HG03558 (cell line): ENCODE data around the gene MRPL28.
"Not testable (repeated sequence)": the region's sequence is repeated elsewhere in the genome, so short reads cannot be mapped to it uniquely, and the experiment has no call there.

ENCODE experiments used
- ATAC-seq: cut with Tn5 transposase; IDR thresholded peaks from one replicate; pipeline ENCODE4 v1.9.1; 2021; ENCODE audit warnings: moderate number of reproducible peaks; ENCODE audit not compliant: unreplicated experiment; ENCODE audit errors: extremely low read depth

Gene MRPL28

DNA sequence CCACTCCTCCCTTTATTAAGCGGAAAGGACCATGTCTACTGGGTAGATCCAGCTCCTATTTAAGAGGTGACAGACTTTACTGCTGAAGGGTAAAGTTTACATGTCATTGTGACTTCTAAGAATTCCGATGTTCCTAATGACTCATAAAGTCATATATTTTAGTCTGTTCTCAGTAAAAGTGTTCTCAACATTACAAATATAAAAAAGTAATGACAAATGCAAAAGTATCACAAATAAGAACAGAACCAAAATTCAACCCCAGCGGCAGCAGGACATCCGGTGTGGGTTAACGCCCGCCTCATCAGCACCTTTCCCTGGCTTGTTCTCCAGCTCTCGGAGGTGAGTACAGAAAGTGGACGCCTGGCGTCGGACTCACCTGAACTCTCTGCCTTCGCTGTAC lies 24.6 kb downstream of the MRPL28 start:
- ATAC-seq: no peak

DNA sequence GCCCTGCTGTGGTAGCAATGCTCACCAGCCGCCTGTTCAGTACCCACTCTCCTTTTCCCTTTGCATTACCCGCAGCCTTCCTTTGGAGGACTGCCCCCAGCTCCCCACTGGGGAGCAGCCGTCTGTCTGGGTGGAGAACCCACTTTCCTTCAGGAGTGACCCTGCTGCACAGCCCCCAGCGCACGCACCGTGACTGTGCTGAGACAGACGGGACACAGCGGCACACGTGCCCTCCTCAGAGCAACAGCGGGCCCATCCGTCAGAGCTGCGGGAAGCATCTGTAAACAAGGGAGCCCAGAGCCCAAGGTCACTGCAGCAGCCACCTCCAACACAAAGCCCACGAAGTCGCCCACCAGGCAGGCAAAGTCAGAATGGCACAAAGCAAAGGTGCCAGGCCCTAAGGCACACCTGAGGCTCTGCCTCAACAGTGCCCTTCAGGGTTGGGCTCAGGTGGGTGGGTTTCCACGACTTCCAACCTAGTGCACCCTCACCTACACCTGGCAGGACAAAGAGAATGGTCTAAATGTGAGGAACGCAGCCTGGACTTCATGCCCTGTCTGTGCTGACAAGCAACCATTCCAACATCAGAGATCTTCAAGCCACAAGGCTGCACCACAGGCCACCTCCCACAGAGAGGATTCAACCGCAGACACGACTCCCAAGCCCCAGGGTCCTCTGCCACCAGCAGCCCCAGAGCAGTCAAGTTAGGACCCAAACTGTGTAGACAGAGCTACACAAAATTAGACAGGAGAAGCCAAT lies 27.7 kb downstream of the MRPL28 start:
- no peak for ATAC-seq

DNA sequence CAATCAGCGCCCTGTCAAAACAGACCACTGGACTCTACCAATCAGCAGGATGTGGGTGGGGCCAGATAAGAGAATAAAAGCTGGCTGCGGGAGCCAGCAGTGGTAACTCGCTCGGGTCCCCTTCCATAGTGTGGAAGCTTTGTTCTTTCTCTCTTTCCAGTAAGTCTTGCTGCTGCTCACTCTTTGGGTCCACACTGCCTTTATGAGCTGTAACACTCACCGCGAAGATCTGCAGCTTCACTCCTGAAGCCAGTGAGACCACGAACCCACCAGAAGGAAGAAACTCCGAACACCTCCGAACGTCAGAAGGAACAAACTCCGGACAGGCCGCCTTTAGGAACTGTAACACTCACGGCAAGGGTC lies 28.4 kb downstream of the MRPL28 start:
- not testable (repeated sequence) for ATAC-seq

DNA sequence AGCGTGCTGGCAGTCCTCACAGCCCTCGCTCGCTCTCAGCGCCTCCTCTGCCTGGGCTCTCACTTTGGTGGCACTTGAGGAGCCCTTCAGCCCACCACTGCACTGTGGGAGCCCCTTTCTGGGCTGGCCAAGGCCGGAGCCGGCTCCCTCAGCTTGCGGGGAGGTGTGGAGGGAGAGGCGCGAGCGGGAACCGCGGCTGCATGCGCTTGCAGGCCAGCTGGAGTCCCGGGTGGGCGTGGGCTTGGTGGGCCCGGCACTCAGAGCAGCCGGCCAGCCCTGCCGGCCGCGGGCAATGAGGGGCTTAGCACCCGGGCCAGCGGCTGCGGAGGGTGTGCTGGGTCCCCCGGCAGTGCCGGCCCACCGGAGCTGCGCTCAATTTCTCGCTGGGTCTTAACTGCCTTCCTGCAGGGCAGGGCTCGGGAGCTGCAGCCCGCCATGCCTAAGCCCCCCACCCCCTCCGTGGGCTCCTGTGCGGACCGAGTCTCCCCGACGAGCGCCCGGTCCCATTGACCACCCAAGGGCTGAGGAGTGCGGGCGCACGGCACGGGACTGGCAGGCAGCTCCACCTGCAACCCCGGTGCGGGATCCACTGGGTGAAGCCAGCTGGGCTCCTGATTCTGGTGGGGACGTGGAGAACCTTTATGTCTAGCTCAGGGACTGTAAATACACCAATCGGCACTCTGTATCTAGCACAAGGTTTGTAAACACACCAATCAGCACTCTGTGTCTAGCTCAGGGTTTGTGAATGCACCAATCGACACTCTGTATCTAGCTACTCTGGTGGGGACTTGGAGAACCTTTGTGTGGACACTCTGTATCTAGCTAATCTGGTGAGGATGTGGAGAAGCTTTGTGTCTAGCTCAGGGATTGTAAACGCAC lies 29.0 kb downstream of the MRPL28 start:
- ATAC-seq: not testable (repeated sequence)

DNA sequence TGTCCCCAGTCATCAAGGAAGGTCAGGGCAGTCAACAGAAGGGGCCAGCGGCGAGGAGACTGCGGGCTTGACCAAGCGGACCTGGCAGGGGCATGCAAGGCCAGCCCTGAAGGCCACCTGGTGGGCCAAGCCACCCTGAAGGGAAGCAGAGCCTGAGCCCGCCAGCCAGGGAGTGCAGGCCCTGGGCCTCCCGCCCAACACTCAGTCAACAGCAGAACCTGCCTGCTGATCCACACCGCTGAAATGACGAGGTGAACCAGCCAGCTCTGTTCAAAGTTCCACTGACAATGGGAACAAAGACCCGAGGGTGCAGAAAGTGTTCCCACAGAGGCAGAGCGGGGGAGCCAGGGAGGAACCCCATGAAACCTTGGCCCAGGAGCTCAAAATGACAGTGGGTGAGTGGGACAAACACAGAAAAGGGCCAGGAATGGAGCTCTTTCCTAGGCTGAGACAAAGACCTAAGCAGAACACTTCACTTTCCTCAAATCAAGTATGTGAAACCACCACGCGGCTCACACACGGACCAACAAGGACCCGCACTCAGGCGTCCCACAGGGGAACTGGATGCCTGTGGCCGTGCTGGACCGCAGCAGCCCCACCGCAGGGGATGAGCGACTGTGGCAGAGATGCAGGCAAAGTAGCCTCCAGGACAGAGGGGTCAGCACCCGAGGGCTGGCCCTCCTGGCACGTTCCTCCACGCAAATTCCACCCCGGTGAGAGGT lies 29.8 kb downstream of the MRPL28 start:
- no peak for ATAC-seq

DNA sequence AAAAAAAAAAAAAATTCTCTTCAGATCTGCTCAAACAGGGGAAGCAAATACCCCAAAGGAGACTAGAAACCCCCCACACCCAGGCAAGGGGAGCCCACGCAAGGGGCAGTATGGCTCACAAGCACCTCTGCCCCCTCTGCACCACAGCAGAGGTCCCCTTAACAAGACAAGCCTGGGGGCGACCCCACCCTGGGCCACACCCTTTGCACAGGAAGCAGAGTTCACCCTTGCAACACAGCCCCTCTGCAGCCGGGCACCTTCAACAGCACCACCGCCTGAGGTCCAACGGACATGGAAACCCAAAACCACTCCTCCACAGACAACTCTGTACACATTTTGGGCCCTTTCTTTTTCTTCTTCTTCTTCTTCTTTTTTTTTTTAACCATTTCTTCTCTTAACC lies 30.7 kb downstream of the MRPL28 start:
- no peak for ATAC-seq

DNA sequence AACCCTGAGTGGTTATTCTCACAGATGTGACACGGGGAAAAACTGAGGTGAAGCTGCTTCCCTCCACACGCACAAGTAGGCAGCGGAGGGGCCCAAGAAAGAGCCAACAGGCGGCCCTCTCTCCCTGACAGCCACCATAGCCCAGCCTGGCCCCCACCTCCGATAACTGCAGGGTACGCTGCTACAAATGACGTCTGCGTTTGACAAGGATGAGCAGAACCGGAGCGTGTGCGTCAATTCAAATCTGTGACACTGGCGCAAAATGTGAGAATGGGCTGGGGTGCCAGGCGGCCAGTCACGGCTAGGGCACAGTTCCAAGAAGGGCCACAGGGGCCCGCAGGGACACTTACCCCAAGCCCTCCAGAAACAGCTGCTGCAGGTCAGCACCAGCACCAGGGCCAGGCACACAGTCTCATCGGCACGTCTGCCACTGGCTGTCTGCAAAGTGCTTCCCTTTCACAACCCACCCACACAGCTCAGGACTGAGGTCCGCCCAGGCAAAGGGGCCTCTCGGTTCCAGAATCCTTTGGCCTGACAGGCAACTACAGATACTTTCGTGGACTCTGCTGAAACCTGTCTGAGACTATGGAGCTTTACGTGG lies 32.3 kb downstream of the MRPL28 start:
- no peak for ATAC-seq

DNA sequence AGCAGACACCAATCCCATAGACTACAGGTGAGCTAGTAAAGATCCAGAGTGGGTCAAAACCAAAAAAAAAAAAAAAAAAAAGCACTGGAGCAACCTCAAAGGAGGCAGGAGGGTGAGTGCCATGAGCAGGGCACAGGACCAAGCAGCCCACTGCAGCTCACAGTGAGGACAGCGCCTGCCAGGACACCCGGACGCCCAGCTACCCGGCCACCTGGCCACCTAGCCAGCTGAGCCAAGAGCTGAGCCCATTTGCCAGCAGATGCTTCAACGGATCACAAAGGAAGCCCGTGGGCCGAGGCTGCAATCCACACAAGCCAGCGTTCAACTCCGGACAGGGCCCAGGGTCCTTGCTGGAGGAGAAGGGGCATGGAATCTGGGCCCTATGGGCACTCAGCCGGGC lies 32.9 kb downstream of the MRPL28 start:
- ATAC-seq: no peak

DNA sequence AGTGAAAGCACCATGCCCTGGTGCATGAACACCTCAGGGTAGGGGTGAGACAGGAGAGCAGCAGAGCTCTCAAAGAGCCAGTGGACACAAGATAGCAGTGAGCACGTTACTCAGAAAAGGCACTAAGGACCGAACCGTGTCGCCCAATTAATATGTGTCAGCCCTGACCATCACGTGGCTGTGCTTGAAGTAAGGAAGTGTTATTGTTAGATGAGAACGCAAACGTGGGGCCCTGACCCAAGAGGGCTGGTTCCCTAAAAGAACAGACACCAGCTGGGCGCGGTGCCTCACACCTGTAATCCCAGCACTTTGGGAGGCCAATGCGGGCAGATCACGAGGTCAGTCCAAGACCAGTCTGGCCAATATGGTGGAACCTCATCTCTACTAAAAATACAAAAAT lies 34.1 kb downstream of the MRPL28 start:
- ATAC-seq: no peak

DNA sequence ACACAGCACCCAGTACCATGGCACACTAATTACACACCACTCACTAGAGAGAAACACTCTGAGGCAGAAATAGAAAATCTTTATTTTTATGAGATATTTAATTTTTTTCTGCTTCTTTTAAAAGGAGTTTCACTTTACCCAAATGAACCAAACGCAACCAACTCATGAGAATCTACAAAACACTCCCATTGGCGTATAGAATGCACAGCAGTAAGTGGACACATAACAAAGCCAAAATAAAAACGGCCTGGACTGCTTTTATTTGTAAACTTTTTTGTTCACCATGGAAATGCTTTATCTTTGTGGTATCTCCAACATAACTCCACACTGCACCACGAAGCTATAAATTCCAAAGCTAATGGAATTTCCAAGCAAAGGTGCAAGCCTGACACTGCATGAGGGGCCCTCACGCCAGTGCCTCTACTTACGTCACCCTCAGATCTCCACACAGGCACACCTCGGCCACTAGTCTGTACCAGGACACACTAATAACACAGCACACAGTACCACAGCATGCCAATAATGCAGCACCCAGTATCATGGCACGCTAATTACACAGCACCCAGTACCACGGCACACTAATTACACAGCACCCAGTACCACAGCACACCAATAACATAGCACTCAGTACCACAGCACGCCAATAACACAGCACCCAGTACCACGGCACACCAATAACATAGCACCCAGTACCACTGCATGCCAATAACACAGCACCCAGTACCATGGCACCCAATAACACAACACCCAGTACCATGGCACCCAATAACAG lies 35.3 kb downstream of the MRPL28 start:
- ATAC-seq: not testable (repeated sequence)

DNA sequence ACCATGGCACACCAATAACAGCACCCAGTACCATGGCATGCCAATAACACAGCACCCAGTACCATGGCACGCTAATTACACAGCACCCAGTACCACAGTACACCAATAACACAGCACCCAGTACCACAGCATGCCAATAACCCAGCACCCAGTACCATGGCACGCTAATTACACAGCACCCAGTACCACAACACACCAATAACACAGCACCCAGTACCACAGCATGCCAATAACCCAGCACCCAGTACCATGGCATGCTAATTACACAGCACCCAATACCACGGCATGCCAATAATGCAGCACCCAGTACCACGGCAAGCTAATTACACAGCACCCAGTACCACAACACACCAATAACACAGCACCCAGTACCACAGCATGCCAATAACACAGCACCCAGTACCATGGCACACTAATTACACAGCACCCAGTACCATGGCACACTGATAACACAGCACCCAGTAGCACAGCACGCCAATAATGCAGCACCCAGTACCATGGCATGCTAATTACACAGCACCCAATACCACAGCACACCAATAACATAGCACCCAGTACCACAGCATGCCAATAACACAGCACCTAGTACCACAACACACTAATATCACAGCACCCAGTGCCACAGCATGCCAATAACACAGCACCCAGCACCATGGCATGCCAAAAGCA lies 36.0 kb downstream of the MRPL28 start:
- ATAC-seq: not testable (repeated sequence)

DNA sequence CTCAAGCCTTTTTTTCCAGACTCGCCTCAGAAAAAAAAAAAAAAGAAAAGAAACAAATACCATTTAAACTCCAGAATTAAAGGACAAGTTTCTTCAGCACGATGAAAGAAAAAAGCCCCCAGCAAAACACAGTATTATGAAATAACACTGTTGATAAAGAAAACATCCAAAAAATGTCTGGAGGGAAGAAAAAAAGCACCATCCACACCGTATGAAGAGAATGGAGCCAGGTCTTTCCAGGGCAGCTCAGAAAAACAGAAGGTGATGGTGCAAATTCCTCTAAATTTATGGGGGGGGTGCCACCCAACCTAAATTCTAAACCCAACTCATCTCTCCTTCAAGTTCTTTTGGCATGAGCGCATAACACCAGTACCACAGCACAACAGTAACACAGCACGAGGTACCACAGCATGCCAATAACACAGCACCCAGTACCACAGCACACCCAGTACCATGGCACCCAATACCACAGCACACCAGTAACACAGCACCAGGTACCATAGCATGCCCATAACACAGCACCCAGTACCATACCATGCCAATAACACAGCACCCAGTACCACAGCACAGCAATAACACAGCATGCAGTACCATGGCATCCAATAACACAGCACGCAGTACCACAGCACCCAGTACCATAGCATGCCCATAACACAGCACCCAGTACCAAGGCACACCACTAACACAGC lies 36.8 kb downstream of the MRPL28 start:
- ATAC-seq: no peak

DNA sequence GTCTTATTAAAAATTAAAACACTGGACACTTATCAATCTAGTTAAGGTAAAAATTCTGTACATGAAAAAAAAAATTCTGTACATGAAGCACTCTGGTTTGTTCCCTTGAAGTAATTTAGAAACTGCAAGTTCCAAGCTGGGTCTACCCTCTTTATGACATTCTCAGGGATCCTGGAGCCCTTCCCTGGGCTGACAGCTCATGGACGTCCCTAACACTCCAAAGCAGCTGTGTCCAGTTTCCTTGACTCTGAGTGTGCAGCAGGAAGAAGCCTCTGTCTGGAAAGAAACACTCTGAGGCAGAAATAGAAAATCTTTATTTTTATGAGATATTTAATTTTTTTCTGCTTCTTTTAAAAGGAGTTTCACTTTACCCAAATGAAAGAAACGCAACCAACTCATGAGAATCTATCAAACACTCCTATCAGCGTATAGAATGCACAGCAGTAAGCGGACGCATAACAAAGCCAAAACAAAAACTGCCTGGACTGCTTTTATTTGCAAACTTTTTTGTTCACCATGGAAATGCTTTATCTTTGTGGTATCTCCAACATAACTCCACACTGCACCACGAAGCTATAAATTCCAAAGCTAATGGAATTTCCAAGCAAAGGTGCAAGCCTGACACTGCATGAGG lies 39.0 kb downstream of the MRPL28 start:
- not testable (repeated sequence) for ATAC-seq

DNA sequence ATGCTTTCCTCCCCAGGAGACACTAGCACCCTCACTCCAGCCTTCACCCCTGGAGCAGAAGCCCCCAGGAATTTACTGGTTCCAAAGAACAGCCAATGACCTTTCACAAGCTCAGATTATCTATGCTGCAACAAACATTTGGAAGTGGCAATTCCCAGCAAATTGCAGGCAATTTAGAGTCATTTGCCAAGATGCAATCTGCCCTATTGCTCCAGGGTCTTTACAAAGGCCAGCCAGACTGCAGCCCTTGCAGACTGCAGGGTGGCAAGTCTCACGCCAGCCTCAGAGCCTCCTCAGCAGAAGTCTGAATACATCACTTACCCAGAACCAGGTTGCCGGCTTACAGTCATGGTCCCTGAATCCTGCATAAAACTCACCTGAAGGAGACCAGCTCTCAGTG lies 39.6 kb downstream of the MRPL28 start:
- no peak for ATAC-seq

DNA sequence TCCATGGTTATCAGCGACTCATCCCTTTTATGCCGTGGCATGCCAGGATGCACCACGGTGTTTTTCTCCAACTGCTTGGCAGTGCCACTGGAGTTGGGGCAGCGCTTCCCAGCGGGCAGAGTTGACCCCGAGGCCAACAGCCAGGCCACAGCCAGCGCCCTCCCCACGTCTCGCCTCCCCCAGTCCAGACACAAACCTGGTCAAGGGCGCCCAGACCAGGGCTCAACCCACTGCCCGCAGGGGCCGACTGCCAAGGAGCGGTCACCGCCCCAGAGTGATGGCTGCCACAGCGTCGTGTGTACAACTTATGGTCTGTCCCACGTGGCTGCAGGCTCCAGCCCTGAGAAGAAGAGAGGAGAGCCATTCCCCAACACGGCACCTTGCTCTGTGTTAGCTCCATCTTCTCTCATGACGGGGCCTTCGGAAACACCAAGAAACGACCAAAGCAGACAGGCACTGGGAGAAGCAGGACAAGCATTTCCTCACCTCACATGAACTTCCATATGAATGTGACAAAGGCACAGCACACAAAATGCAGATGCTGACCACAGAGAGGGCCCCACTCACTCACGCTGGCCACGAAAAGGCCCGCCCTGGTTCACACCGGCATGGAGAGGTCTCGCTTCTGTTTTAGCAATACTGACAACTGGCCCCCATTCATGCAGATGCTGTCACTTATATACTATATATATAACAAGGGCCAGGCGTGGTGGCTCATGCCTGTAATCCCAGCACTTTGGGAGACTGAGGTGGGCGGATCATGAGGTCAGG lies 44.8 kb downstream of the MRPL28 start:
- no peak for ATAC-seq

DNA sequence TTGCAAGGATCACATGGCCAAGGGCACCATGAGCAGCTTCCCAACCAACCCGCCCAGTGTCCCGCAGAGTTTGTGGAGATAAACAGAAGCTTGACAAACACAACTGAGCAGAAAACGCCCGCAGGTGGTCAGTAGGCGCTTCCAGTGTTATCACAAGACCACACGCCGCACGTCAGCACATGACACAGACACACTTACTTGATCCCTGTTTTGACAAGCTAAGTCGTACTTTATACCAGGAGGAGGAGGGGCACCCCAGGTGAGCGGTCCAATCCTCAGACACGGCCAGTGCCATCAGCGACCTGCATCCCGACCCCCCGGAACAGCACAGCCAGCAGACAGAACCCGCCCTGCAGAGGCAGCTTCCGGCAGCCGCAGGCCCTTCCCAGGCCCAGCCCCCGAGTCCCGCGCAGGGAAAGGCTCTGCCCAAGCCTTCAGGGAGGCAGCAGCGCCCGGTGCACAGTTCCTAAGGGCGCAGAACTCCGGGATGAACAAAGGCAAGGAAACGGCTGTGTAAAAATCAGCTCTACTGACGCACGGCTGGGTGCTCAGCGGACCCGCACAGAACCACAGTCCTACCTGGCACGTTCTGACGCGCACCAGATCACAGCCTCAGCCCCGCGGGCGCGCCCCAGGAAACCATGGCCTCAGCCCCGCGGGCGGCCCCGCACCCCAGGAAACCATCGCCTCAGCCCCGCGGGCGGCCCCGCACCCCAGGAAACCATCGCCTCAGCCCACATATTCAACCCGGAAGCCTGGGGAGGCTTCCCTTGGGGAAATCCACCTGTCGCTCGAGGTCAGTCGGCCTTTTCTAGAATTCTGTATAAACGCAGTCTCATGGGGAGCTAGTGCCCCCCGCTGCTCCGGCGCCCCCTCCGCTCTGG lies 45.6 kb downstream of the MRPL28 start:
- no peak for ATAC-seq

DNA sequence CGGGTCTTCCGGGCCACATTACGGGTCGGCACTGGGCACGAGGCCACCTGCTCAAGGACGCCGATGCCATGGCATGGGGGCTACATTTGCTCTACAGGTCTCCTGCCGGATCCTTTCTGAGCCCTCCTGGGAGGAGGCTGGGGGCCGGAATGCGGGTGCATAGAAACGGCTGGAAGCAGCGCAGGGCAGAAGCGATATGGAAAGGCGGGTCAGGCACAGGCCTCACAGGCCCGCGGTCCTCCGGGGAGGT lies 46.2 kb downstream of the MRPL28 start:
- no peak for ATAC-seq
